BLaER1 treated with 17β-estradiol and CSF1 and Interleukin-3, amounts not matched to agents 10 nM and 100 nM (cell line): ENCODE measurements around the gene DCLK1.

Source experiments
- H3K27ac ChIP-seq, 11 experiments: shearing (Covaris generic); formaldehyde crosslinking; 2 replicates each; pipeline ENCODE4 v1.8.1; 2022
- H3K27me3 ChIP-seq, 11 experiments: shearing (Covaris generic); formaldehyde crosslinking; 2 replicates each; pipeline ENCODE4 v1.8.1; 2022
- H3K36me3 ChIP-seq, 11 experiments: shearing (Covaris generic); formaldehyde crosslinking; 2 replicates each; pipeline ENCODE4 v1.8.1; 2022
- H3K4me1 ChIP-seq, 10 experiments: shearing (Covaris generic); formaldehyde crosslinking; 2 replicates each; pipeline ENCODE4 v1.8.1; 2022
- H3K4me2 ChIP-seq, 11 experiments: shearing (Covaris generic); formaldehyde crosslinking; 2 replicates each; pipeline ENCODE4 v1.8.1; 2022
- H3K4me3 ChIP-seq, 10 experiments: shearing (Covaris generic); formaldehyde crosslinking; 2 replicates each; pipeline ENCODE4 v1.8.1; 2022
- H3K9ac ChIP-seq, 11 experiments: shearing (Covaris generic); formaldehyde crosslinking; 2 replicates each; pipeline ENCODE4 v1.8.1; 2022
- H3K9me3 ChIP-seq, 11 experiments: shearing (Covaris generic); formaldehyde crosslinking; replicated peaks in 1 of 11; 2 replicates each; pipeline ENCODE4 v1.8.1; 2022
- H4K20me1 ChIP-seq, 11 experiments: shearing (Covaris generic); formaldehyde crosslinking; 2 replicates each; pipeline ENCODE4 v1.8.1; 2022
- Cebpa-rat ChIP-seq, 11 experiments: shearing (Covaris generic); IDR thresholded peaks; 2 replicates each; pipeline ENCODE4 v1.8.1; 2022

DCLK1 gene

GRCh38 chr13:35886332-35887114, 244.7 kb downstream of the DCLK1 start:
- Histone ChIP-seq H3K36me3 (no peaks in the 10 kb centered on the region), H3K27ac (no peak overlapping the region), H3K4me3 (no peak overlapping the region), H3K4me2 (no peak overlapping the region), H4K20me1 (no peaks in the 10 kb centered on the region), H3K9me3 (no peaks in the 10 kb centered on the region), H3K27me3 (no peaks in the 10 kb centered on the region), H3K9ac (no peak overlapping the region), H3K4me1 (no peaks in the 10 kb centered on the region)
- TF ChIP-seq Cebpa-rat (IDR thresholded peaks at IDR 0.05) = no peak

DNA sequence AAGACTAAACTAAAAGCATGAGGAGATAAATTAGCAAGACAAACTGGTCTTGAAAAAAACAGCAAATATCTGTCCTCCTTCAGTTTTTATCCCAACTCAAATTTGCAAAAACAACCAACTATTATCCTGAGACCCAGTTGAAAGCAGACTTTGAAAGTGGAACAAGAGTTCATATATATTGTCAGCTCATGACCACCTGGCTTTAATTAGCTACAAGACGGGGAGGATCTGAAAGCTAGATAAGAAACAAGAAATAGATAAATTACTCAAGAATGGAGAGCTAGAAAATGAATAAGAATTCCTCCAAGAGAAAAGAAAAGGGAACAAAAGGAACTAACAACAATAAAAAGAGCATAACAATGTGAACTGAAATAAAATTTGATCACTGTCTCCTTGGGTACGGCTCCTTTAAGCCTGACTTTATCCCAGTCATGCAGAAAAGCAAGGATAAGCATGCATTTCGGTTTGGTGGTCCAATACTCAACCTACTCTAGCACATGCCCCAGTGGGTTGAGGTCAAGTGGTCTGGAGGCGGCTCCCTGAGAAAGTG, 246.9 kb downstream of the DCLK1 start:
- Histone ChIP-seq H4K20me1 (no peaks in the 10 kb centered on the region), H3K4me1 (no peaks in the 10 kb centered on the region), H3K27me3 (no peaks in the 10 kb centered on the region), H3K9ac (no peak overlapping the region), H3K9me3 (no peaks in the 10 kb centered on the region), H3K4me3 (no peak overlapping the region), H3K36me3 (no peaks in the 10 kb centered on the region), H3K27ac (no peak overlapping the region), H3K4me2 (no peak overlapping the region)
- TF ChIP-seq Cebpa-rat (IDR thresholded peaks at IDR 0.05) = no peak

DNA sequence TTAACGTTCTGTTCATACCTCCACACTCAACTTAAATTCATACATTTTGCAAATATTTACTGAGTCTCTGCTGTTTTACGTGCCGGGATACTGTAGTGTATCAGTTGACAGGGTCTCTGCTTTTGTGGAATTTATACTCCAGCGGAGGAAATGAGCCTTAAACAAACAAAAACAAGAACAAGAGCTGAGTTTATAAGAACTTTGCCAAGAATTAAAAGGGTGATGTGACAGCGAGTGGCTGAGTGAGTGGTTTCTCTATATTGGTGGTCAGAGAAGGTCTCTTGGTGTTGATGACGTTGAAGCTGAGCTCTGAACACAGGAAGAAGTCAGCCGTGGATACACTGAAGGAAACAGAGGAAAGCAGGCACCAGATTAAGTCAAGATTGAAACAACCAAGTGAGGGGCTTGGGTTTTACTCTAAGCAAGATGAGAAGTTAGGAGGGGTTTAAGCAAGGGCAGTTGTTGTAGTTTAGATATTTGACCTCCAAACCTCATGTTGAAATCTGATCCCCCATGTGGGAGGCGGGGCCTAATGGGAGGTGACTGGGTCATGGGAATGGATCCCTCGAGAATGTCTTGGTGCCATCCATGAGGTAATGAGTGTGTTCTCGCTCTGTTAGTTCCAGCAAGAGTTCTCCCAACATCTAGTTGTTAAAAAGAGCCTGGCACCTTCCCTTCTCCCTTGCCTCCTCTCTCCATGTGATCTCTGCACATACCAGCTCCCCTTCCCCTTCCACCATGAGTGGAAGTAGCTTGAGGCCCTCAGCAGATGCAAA, 248.3 kb downstream of the DCLK1 start:
- H3K27ac ChIP-seq = no peak overlapping the region
- H3K4me3 ChIP-seq = no peak overlapping the region
- H3K9me3 ChIP-seq = no peaks in the 10 kb centered on the region
- no peaks in the 10 kb centered on the region for H3K36me3 ChIP-seq
- TF ChIP-seq Cebpa-rat (IDR thresholded peaks at IDR 0.05) = no peak
- H4K20me1 ChIP-seq = no peaks in the 10 kb centered on the region
- H3K27me3 ChIP-seq = no peaks in the 10 kb centered on the region
- no peak overlapping the region for H3K9ac ChIP-seq
- no peaks in the 10 kb centered on the region for H3K4me1 ChIP-seq
- H3K4me2 ChIP-seq = no peak overlapping the region

DNA sequence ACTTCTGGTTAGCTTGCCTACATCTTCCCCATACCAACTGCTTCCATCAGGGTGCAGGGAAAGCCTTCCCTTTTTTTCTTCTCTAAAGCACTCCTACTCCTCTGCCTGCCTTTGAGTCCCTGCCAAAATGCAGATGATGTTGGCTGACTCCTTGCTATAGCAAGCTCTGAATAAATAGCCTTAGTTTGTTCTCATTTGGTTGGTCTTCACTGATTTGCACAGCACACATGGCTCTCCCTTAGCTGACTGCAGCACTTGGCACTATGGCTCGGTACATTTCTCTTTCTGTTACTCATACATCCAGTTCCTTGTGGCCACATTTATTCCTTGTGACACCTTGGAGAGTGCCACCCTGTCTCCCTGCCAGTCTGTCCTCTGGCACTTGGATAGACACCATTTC, 249.8 kb downstream of the DCLK1 start:
- Histone ChIP-seq H3K4me3 (no peak overlapping the region), H3K27me3 (no peaks in the 10 kb centered on the region), H3K4me1 (no peaks in the 10 kb centered on the region), H3K27ac (no peak overlapping the region), H4K20me1 (no peaks in the 10 kb centered on the region), H3K9ac (no peak overlapping the region), H3K36me3 (no peaks in the 10 kb centered on the region), H3K9me3 (no peaks in the 10 kb centered on the region), H3K4me2 (no peak overlapping the region)
- TF ChIP-seq Cebpa-rat (IDR thresholded peaks at IDR 0.05) = no peak

- Histone ChIP-seq H3K4me2 (no peak overlapping the region), H3K4me3 (no peak overlapping the region), H3K4me1 (no peaks in the 10 kb centered on the region), H3K27me3 (no peaks in the 10 kb centered on the region), H3K36me3 (no peaks in the 10 kb centered on the region), H3K9ac (no peak overlapping the region), H3K27ac (no peak overlapping the region), H4K20me1 (no peaks in the 10 kb centered on the region), H3K9me3 (no peaks in the 10 kb centered on the region)
- no peak for TF ChIP-seq Cebpa-rat (IDR thresholded peaks at IDR 0.05)
Observed at GRCh38 chr13:35879111-35879510, 252.1 kb downstream of the DCLK1 start.

DNA sequence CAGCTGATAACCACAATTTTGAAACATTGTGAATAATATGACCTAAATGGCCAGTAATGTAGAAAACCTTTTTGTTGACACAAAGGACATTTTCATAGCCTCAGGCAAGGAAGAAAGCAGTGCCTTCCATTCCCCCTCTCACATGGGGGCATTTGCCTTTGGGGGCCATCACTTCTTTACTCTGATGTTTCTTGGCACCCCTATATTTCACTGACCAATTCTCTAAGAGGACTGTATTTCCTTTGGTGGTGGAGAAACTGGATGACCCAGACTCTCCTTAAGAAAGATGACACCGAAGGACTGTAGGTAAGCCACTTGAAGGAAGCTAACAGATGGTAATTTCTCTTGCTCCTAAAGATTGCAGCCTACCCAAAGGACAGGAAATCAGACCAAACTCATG, 254.6 kb downstream of the DCLK1 start:
- Histone ChIP-seq H3K27ac (no peak overlapping the region), H3K9me3 (no peaks in the 10 kb centered on the region), H3K4me2 (no peak overlapping the region), H3K4me1 (no peaks in the 10 kb centered on the region), H3K27me3 (no peaks in the 10 kb centered on the region), H3K4me3 (no peak overlapping the region), H4K20me1 (no peaks in the 10 kb centered on the region), H3K36me3 (no peaks in the 10 kb centered on the region), H3K9ac (no peak overlapping the region)
- TF ChIP-seq Cebpa-rat (IDR thresholded peaks at IDR 0.05) = no peak

DNA sequence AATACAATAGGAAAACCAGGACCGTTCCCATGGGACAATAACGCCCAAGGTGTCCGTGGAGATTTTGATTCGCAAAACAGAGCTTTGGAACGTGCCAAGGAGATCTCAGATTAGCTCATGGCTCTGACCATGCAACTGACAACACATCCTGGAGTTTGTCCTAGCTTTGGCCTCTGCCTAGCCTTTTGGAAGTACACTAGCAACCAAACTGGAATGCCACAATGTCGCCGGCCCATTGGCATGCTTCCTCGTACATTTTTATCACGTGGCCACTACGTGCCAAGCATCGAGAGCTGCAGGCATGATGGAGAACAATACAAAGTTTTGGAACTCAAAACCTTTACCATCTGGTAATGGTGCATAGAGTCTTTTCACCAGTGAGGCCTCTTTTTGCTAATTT, 256.5 kb downstream of the DCLK1 start:
- Histone ChIP-seq H3K36me3 (no peaks in the 10 kb centered on the region), H3K4me2 (no peak overlapping the region), H3K27ac (no peak overlapping the region), H3K4me1 (no peaks in the 10 kb centered on the region), H3K4me3 (no peak overlapping the region), H3K27me3 (no peaks in the 10 kb centered on the region), H3K9me3 (no peaks in the 10 kb centered on the region), H4K20me1 (no peaks in the 10 kb centered on the region), H3K9ac (no peak overlapping the region)
- TF ChIP-seq Cebpa-rat (IDR thresholded peaks at IDR 0.05) = no peak

DNA sequence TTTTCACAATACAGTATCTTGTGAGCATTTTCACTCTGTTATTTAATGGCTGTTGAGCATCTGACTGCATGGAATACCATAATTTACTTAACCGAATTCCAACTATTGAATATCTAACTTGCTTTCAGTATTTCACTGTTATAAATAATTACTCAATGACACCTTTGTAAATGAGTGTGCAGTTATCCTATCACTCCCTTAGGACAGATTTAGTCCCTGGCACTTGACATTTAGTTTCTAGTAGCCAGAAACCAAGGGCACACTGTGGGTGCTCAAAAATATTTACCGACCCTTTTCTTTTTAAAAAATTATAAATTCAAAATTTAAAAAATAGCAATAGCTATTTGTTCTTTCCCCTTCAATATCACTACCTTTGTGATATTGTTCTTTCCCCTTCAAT, 258.8 kb downstream of the DCLK1 start:
- no peak for TF ChIP-seq Cebpa-rat (IDR thresholded peaks at IDR 0.05)
- Histone ChIP-seq H3K4me3 (no peak overlapping the region), H3K9me3 (no peaks in the 10 kb centered on the region), H4K20me1 (no peaks in the 10 kb centered on the region), H3K4me1 (no peaks in the 10 kb centered on the region), H3K9ac (no peak overlapping the region), H3K4me2 (no peak overlapping the region), H3K36me3 (no peaks in the 10 kb centered on the region), H3K27ac (no peak overlapping the region), H3K27me3 (no peaks in the 10 kb centered on the region)

GRCh38 chr13:35871561-35871960, 259.6 kb downstream of the DCLK1 start:
- TF ChIP-seq Cebpa-rat (IDR thresholded peaks at IDR 0.05) = no peak
- Histone ChIP-seq H3K4me2 (no peak overlapping the region), H3K27ac (no peak overlapping the region), H3K9ac (no peak overlapping the region), H4K20me1 (no peaks in the 10 kb centered on the region), H3K27me3 (no peaks in the 10 kb centered on the region), H3K9me3 (no peaks in the 10 kb centered on the region), H3K36me3 (no peaks in the 10 kb centered on the region), H3K4me1 (no peaks in the 10 kb centered on the region), H3K4me3 (no peak overlapping the region)

DNA sequence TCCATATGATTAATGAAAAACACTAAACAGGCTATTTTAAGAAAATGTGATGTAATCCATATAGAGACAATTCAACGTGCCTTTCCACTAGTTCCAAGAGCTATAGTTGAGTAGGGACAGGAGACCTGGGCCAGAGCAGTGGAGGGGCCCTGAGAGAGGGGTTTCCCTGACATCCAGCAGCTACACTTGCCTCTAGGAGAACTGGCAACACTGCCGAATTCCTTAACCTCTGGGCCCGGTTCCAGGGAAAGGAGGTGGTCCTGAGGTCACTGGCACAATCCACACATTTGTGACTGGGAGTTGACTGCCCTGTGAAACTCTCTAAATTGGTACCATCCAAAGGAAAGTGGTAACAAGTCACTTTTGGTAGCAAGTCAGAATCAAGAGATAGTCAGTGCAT, 264.4 kb downstream of the DCLK1 start:
- no peak overlapping the region for H3K4me2 ChIP-seq
- no peak overlapping the region for H3K27ac ChIP-seq
- no peak overlapping the region for H3K4me3 ChIP-seq
- TF ChIP-seq Cebpa-rat (IDR thresholded peaks at IDR 0.05) = no peak
- no peaks in the 10 kb centered on the region for H3K36me3 ChIP-seq
- H3K9ac ChIP-seq = no peak overlapping the region
- H3K4me1 ChIP-seq = no peaks in the 10 kb centered on the region
- no peaks in the 10 kb centered on the region for H4K20me1 ChIP-seq
- no peaks in the 10 kb centered on the region for H3K9me3 ChIP-seq
- no peaks in the 10 kb centered on the region for H3K27me3 ChIP-seq
